Measurements from ENCODE around the gene ATXN7.
A peak's percentile ranks its signal among the peaks of the same experiment; 100 is the strongest.

ATXN7 gene

GRCh38 chr3:63968612-63969350 is 105.1 kb downstream of the ATXN7 start:
- DNase-seq = no peak

- no peak for DNase-seq
Observed at GRCh38 chr3:63969876-63970275, 106.2 kb downstream of the ATXN7 start.

- no peak for DNase-seq
Observed at GRCh38 chr3:63970631-63971475, 107.2 kb downstream of the ATXN7 start.

GRCh38 chr3:63972196-63972595 is 108.5 kb downstream of the ATXN7 start:
- DNase-seq = no peak

GRCh38 chr3:63972987-63973386 is 109.3 kb downstream of the ATXN7 start:
- no peak for DNase-seq

GRCh38 chr3:63973406-63973805 is 109.7 kb downstream of the ATXN7 start:
- no peak for DNase-seq

GRCh38 chr3:63974451-63974850 is 110.8 kb downstream of the ATXN7 start:
- no peak for DNase-seq

GRCh38 chr3:63975723-63976122 is 112.1 kb downstream of the ATXN7 start:
- DNase-seq = no peak

GRCh38 chr3:63976161-63976871 is 112.6 kb downstream of the ATXN7 start:
- DNase-seq = no peak

GRCh38 chr3:63976872-63977200 is 113.2 kb downstream of the ATXN7 start:
- DNase-seq = no peak

- DNase-seq = no peak
Observed at GRCh38 chr3:63977893-63978292, 114.2 kb downstream of the ATXN7 start.

GRCh38 chr3:63979093-63979885 is 115.6 kb downstream of the ATXN7 start:
- peak; percentile 75 for DNase-seq

GRCh38 chr3:63980019-63980418 is 116.4 kb downstream of the ATXN7 start:
- DNase-seq = no peak

- peak; percentile 40 for DNase-seq
Observed at GRCh38 chr3:63980830-63981498, 117.3 kb downstream of the ATXN7 start.

- no peak for DNase-seq
Observed at GRCh38 chr3:63981980-63982379, 118.3 kb downstream of the ATXN7 start.

GRCh38 chr3:63984391-63984790 is 120.7 kb downstream of the ATXN7 start:
- no peak for DNase-seq

GRCh38 chr3:63986146-63986545 is 122.5 kb downstream of the ATXN7 start:
- DNase-seq = no peak

GRCh38 chr3:63986831-63987230 is 123.2 kb downstream of the ATXN7 start:
- no peak for DNase-seq

GRCh38 chr3:63988943-63989342 is 125.3 kb downstream of the ATXN7 start:
- DNase-seq = no peak

- no peak for DNase-seq
Observed at GRCh38 chr3:63990204-63990603, 126.5 kb downstream of the ATXN7 start.

- DNase-seq = no peak
Observed at GRCh38 chr3:63990733-63991132, 127.1 kb downstream of the ATXN7 start.

GRCh38 chr3:63991666-63992065 is 128.0 kb downstream of the ATXN7 start:
- DNase-seq = no peak
